GM12878 (cell line): Measurements from ENCODE around the gene CLEC16A. TPM values are rescaled to one million over a fixed set of nuclear protein-coding genes. Genes with fewer than 3 reads are reported as not detected.

Source experiments
- BACH1 ChIP-seq: fragments of 450-650 bp; IDR thresholded peaks from 2 replicates; pipeline ENCODE4 v1.6.1; 2017; ENCODE audit warnings: mild to moderate bottlenecking, borderline replicate concordance
- BCLAF1 ChIP-seq: fragments of 450-650 bp; IDR thresholded peaks from 2 replicates; pipeline ENCODE4 v1.6.1; 2017; ENCODE audit warnings: antibody characterized with exemption, mild to moderate bottlenecking, moderate library complexity
- CUX1 ChIP-seq: IDR thresholded peaks from 2 replicates; pipeline ENCODE4 v1.6.1; 2012; ENCODE audit warnings: improper control_type of control experiment, low read depth, low read length; ENCODE audit not compliant: insufficient replicate concordance
- E2F8 ChIP-seq: fragments of 450-650 bp; IDR thresholded peaks from 2 replicates; pipeline ENCODE4 v1.6.1; 2018; ENCODE audit warnings: mild to moderate bottlenecking, low read depth, moderate library complexity; ENCODE audit not compliant: partially characterized antibody
- FOXK2 ChIP-seq: fragments of 450-650 bp; IDR thresholded peaks from 2 replicates; pipeline ENCODE4 v1.6.1; 2017; ENCODE audit warnings: mild to moderate bottlenecking, moderate library complexity
- HCFC1 ChIP-seq: fragments of 150-350 bp; IDR thresholded peaks from 2 replicates; pipeline ENCODE4 v1.6.1; 2014; ENCODE audit warnings: low read length
- IKZF1 ChIP-seq: fragments of 450-650 bp; conservative IDR thresholded peaks from 2 replicates; pipeline ENCODE4 v1.6.1; 2017; ENCODE audit warnings: antibody characterized with exemption, mild to moderate bottlenecking
- MTA3 ChIP-seq: IDR thresholded peaks from 2 replicates; pipeline ENCODE4 v1.6.1; 2012; ENCODE audit warnings: low read length, inconsistent platforms, borderline replicate concordance
- NR2C1 ChIP-seq: fragments of 450-650 bp; IDR thresholded peaks from 2 replicates; pipeline ENCODE4 v1.6.1; 2017; ENCODE audit warnings: antibody characterized with exemption, mild to moderate bottlenecking, moderate library complexity
- RAD21 ChIP-seq: IDR thresholded peaks from 2 replicates; pipeline ENCODE4 v1.6.1; 2011; ENCODE audit warnings: mild to moderate bottlenecking, low read depth, low read length, moderate library complexity; ENCODE audit not compliant: insufficient read depth
- SREBF2 ChIP-seq: IDR thresholded peaks from 2 replicates; pipeline ENCODE4 v1.6.1; 2012; ENCODE audit warnings: mild to moderate bottlenecking, low read length
- ZNF24 ChIP-seq: fragments of 450-650 bp; IDR thresholded peaks from 2 replicates; pipeline ENCODE4 v1.6.1; 2017; ENCODE audit warnings: antibody characterized with exemption, mild to moderate bottlenecking
- ZNF592 ChIP-seq: fragments of 450-650 bp; IDR thresholded peaks from 2 replicates; pipeline ENCODE4 v1.6.1; 2017; ENCODE audit warnings: mild to moderate bottlenecking, moderate library complexity
- polyA plus RNA-seq, 11 experiments: library from polyadenylated mRNA; depleted of rRNA in 4 of 11; unstranded in 6 of 11; stranded (reverse) in 5 of 11; fragments of >200 nt; fragmentation: Nextera tagmentation in 4 of 11; fragmentation: Illumina TruSeq in 1 of 11; extraction: Ambion mirVana in 4 of 11; extraction: Trizol in 1 of 11; gene quantifications; 1 replicate in 1 of 11; 2 replicates in 10 of 11; pipeline versions ENCODE4 v1.2.1 to v1.2.3, GENCODE V29; 2011 to 2016; ENCODE audit warnings: inconsistent platforms in 2 of 11, missing spikeins in 2 of 11, low read depth in 1 of 11
- total RNA-seq, 4 experiments: library from RNA; depleted of rRNA in 3 of 4; stranded (reverse); fragments of >200 nt in 3 of 4; fragmentation: Illumina TruSeq in 1 of 4; extraction: Trizol in 1 of 4; gene quantifications; 2 replicates each; pipeline versions ENCODE4 v1.2.1 to v1.2.3, GENCODE V29; 2013 to 2021

The CLEC16A gene
- total and polyA plus RNA-seq, 10 of the 15 experiments (the other 5 are each of a cell fraction or from before 2014, with no cell fraction given), result 1.5 to 28.8 (median 19.2) TPM

GRCh38 chr16:11051879-11052808, 107.8 kb downstream of the CLEC16A start (continued):
- TF ChIP-seq E2F8 (no peak), CUX1 (no peak), IKZF1 (peak; percentile 66; the same call in 1 of the 2 replicates), BACH1 (no peak), MTA3 (no peak; the same call in 1 of the 2 replicates), HCFC1 (no peak), RAD21 (0 out of 2 replicates have a peak, but pooled peaks have one; percentile 9), FOXK2 (no peak), ZNF592 (no peak), SREBF2 (no peak), BCLAF1 (no peak), NR2C1 (no peak), ZNF24 (no peak)
